Spleen (tissue), 7 donors: ENCODE measurements around the gene CCDC34.

Source experiments
- CTCF ChIP-seq, 11 experiments: fragments of 200-600 bp in 7 of 11; fragments of 450-650 bp in 4 of 11; sonication (generic) in 4 of 11; IDR thresholded peaks in 8 of 11; conservative IDR thresholded peaks in 3 of 11; 1 replicate in 7 of 11; 2 replicates in 4 of 11; pipeline versions ENCODE4 v1.4.0 to v1.8.0; 2016 to 2021; ENCODE audit warnings: antibody characterized with exemption in 11 of 11, inconsistent platforms in 4 of 11, mild to moderate bottlenecking in 1 of 11
- POLR2A ChIP-seq, 3 donors: fragments of 450-650 bp; IDR thresholded peaks; one replicate each; pipeline ENCODE4 v1.5.1; 2017; ENCODE audit warnings: antibody characterized with exemption in 3 of 3, mild to moderate bottlenecking in 1 of 3
- donor health status: DM: no; HTN: no; CAD: no; lungs with moderate emphysema.
- donor health status: DM: no; HTN: no; CAD: no.
- donor health status: DM: no; HTN: no; CAD: no.

DNA sequence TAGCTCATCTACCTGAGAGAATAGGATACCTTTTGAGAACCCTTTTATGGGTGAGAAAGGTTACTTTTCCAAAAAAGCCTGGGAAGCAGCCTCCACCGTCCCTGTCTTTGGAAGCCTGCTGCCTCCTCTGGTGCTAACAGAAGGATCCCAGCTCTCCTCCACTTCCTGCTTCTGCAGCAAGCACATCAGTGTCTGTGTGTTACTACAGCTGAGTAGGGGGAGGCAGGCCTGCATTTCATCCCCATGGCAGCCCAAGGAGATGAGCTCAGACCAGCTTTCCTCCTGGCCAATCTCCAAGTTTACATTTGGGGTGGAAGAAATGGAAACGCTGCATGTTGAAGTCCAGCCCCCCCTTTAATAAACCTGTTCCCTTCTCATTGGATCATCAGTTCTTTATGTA lies 7.4 kb upstream of the CCDC34 start:
- no peak for TF ChIP-seq POLR2A (IDR thresholded peaks at IDR 0.05)
- TF ChIP-seq CTCF (IDR thresholded peaks at IDR 0.05 in 8 of 11, conservative IDR thresholded peaks at IDR 0.05 in 3 of 11), result no peak
